NCI-H345 treated with DMSO at 0.1 percent for 48 hours (cell line): ENCODE results near the gene ADM5.
"Not testable (repeated sequence)": the region's sequence is repeated elsewhere in the genome, so short reads cannot be mapped to it uniquely, and the experiment has no call there.

ENCODE experiments used
- DNase-seq: peaks from one replicate; lab custom pipeline; 2025; ENCODE audit not compliant: unreplicated experiment; lab: John Stamatoyannopoulos, UW

The ADM5 gene

GRCh38 chr19:49699364-49699763, 10.0 kb downstream of the ADM5 start:
- DNase-seq, result no peak

GRCh38 chr19:49700563-49700962, 11.2 kb downstream of the ADM5 start:
- DNase-seq, result no peak

- DNase-seq, result no peak
These were observed 11.9 kb downstream of the ADM5 start for GRCh38 chr19:49701271-49701786.

GRCh38 chr19:49704888-49705642, 15.7 kb downstream of the ADM5 start:
- no peak for DNase-seq

GRCh38 chr19:49705919-49706318, 16.5 kb downstream of the ADM5 start:
- DNase-seq, result no peak

- DNase-seq, result no peak
These were observed 21.1 kb downstream of the ADM5 start for GRCh38 chr19:49710372-49710951.

GRCh38 chr19:49712397-49712859, 23.0 kb downstream of the ADM5 start:
- no peak for DNase-seq

- DNase-seq, result no peak
These were observed 23.9 kb downstream of the ADM5 start for GRCh38 chr19:49713236-49713845.

- DNase-seq, result no peak
These were observed 26.8 kb downstream of the ADM5 start for GRCh38 chr19:49716154-49716553.

- DNase-seq, result no peak
These were observed 29.1 kb downstream of the ADM5 start for GRCh38 chr19:49718511-49718910.

GRCh38 chr19:49718991-49719390, 29.6 kb downstream of the ADM5 start:
- DNase-seq, result no peak

GRCh38 chr19:49719420-49719819, 30.0 kb downstream of the ADM5 start:
- not testable (repeated sequence) for DNase-seq

- DNase-seq, result no peak
These were observed 38.0 kb downstream of the ADM5 start for GRCh38 chr19:49727217-49728030.

GRCh38 chr19:49730166-49730565, 40.8 kb downstream of the ADM5 start:
- DNase-seq, result no peak

- DNase-seq, result no peak
These were observed 48.9 kb downstream of the ADM5 start for GRCh38 chr19:49738268-49738667.

GRCh38 chr19:49739098-49739497, 49.7 kb downstream of the ADM5 start:
- no peak for DNase-seq

GRCh38 chr19:49739933-49740332, 50.5 kb downstream of the ADM5 start:
- DNase-seq, result no peak
